Measurements from ENCODE around the gene CLPSL2. TPM values are rescaled to one million over a fixed set of nuclear protein-coding genes. Genes with fewer than 3 reads are reported as not detected.

CLPSL2 gene, protein sequence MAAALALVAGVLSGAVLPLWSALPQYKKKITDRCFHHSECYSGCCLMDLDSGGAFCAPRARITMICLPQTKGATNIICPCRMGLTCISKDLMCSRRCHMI
- not detected in 2 replicates for total RNA-seq

GRCh38 chr6:35776364-35777215 is at the start of gene CLPSL2:
Gene CLPSL2, plus strand, starts transcription at chr6:35776598. Its CDS starts 21 bp downstream, at chr6:35776619.

DNA sequence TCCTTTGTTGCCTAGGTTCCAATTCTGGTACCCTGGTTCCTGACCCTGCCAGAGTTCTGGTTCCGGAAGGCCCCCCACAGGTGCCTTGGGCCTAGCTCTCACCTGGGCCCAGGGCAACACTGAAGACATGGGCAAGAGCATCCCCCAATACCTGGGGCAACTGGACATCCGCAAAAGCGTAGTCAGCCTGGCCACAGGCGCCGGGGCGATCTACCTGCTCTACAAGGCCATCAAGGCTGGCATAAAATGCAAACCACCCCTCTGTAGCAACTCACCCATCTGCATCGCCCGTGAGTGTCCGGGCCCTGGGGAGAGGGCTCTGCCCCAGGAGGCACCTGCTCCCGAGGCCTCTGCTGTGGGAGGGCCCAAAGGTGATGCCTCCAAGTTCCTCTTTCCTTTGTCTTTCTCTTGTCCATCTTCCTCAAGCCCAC is 39.4 kb upstream of the CLPSL2 start, which contains the start of gene ARMC12:
Gene ARMC12, plus strand, starts transcription at position 51 of the 431 bp plus-strand sequence. Its CDS starts 77 bp downstream, at position 128.

DNA sequence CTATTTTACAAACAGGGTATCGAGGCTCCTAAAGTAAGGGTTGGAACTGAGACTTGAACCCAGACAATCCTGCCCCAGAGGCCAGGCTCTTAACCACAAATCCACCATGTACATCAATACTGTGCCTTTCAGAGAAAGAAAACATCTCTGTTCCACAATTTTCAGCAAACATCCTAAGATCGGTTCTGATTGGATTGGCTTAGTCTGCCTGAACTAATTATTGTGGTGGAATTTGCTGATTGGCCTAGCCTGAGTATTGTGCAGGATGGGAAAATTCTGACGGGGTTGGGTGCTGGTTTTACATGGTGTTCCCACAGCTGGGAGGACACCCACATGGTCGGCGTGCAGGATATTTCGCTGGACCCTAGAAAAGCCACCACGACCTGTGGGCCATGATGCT is 4.3 kb downstream of the CLPSL2 start, which contains the start of gene CLPSL1:
Gene CLPSL1, plus strand, starts transcription at position 301 of the 400 bp plus-strand sequence. Its CDS starts 92 bp downstream, at position 393.

DNA sequence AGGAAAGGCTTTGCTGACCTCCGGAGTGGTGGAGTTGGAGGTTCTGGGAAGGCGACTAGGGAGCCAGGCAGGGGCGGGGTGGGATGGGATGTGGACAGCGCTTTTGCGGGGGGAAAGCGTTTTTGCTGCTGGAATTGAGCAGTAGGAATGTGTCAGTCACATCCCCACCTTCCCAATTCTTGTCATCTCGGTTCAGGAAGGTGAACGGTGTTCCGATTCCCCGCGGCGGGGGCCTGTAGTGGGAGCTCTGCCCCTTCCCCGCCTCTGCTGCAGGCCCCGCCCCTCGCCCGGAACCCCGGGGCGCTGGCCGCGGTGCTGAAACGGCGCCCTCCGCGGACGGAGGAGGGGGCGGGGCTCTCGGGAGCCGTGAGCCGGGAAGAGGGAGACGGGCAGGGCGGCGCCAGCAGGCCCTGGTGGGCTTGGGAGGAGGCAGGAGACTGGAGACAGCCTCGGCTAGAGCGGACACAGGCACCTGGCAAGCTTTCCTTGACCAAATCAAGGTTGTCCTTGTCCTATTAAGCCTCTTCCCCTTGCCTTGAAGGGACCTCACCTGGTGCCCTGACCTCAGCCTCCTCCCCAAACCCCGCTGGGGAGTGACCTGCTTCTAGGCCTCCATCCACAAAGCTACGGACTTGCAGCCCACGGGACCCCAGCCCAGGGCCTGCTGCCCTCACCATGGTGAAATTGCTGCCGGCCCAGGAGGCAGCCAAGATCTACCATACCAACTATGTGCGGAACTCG is 28.8 kb downstream of the CLPSL2 start, which contains the start of gene LHFPL5:
Gene LHFPL5, plus strand, starts transcription at position 357 of the 741 bp plus-strand sequence. Its CDS starts 319 bp downstream, at position 676.

Other genes starting within 250 kb of the CLPSL2 start
- 48.0 and 64.5 TPM in 2 replicates for gene FKBP5, start 87.7 kb upstream of the CLPSL2 start, total RNA-seq
- 0.13 TPM in 1 of 2 replicates, not detected in the other for gene ARMC12, start 39.6 kb upstream of the CLPSL2 start, total RNA-seq
- not detected in 2 replicates for gene CLPSL1, start 4.4 kb downstream of the CLPSL2 start, total RNA-seq
- gene CLPS, start 20.7 kb downstream of the CLPSL2 start, total RNA-seq: not detected in 2 replicates
- gene LHFPL5, start 28.8 kb downstream of the CLPSL2 start, total RNA-seq: not detected in 2 replicates
- 138 and 187 TPM in 2 replicates for gene SRPK1, start 144.5 kb downstream of the CLPSL2 start, total RNA-seq
- gene SLC26A8, start 248.0 kb downstream of the CLPSL2 start, total RNA-seq: under 0.01 TPM in 2 replicates